CD14-positive monocyte (primary cell): ENCODE data around the gene DIAPH2. TPM values are rescaled to one million over a fixed set of nuclear protein-coding genes. Genes with fewer than 3 reads are reported as not detected.

Source experiments
- DNase-seq, 3 donors: peaks; one replicate each; pipeline ENCODE4 v3.0.0-alpha.2; 2011 to 2022
- H2AFZ ChIP-seq: 2 replicates; pipeline ENCODE4 v1.6.0; 2012; ENCODE audit warnings: mild to moderate bottlenecking, low read depth, low read length, inconsistent platforms; ENCODE audit not compliant: insufficient read depth, poor library complexity, severe bottlenecking
- H3K27ac ChIP-seq, 2 donors: 1 replicate in 1 of 2; 2 replicates in 1 of 2; pipeline ENCODE4 v1.5.1; 2012 to 2013; ENCODE audit warnings: low read length in 2 of 2, control low read depth in 1 of 2, inconsistent platforms in 1 of 2, low read depth in 1 of 2, mild to moderate bottlenecking in 1 of 2
- H3K27me3 ChIP-seq, 2 donors: one replicate each; pipeline versions ENCODE4 v1.6.0 to v1.6.1; 2011 to 2013; ENCODE audit warnings: low read length in 2 of 2; ENCODE audit not compliant: control insufficient read depth in 2 of 2, insufficient read depth in 2 of 2
- H3K36me3 ChIP-seq, 2 donors: replicated peaks in 1 of 2; 1 replicate in 1 of 2; 2 replicates in 1 of 2; pipeline versions ENCODE4 v1.5.1 to v1.6.1; 2012 to 2013; ENCODE audit warnings: low read length in 2 of 2, control low read depth in 1 of 2, inconsistent platforms in 1 of 2, mild to moderate bottlenecking in 1 of 2; ENCODE audit not compliant: insufficient read depth in 2 of 2, control insufficient read depth in 1 of 2
- H3K4me1 ChIP-seq, 2 donors: 1 replicate in 1 of 2; 2 replicates in 1 of 2; pipeline versions ENCODE4 v1.5.1 to v1.6.1; 2012 to 2013; ENCODE audit warnings: low read length in 2 of 2, control low read depth in 1 of 2, inconsistent platforms in 1 of 2, mild to moderate bottlenecking in 1 of 2, moderate library complexity in 1 of 2; ENCODE audit not compliant: insufficient read depth in 2 of 2, control insufficient read depth in 1 of 2
- H3K4me2 ChIP-seq: replicated peaks from 2 replicates; pipeline ENCODE3; 2012; ENCODE audit warnings: low read length, moderate library complexity, mild to moderate bottlenecking; ENCODE audit not compliant: poor library complexity, severe bottlenecking; ENCODE audit errors: extremely low read depth
- H3K4me3 ChIP-seq, 3 experiments: fragments of 200-600 bp in 1 of 3; sonication (generic) in 1 of 3; replicated peaks in 1 of 3; 1 replicate in 2 of 3; 2 replicates in 1 of 3; pipeline ENCODE4 v1.5.1; 2011 to 2013; ENCODE audit warnings: low read length in 3 of 3, mild to moderate bottlenecking in 3 of 3, control low read depth in 2 of 3, low read depth in 2 of 3, inconsistent platforms in 1 of 3, moderate library complexity in 1 of 3
- H3K79me2 ChIP-seq: 2 replicates; pipeline ENCODE4 v1.6.0; 2012; ENCODE audit warnings: mild to moderate bottlenecking, control low read depth, inconsistent platforms, low read length, moderate library complexity; ENCODE audit not compliant: insufficient read depth
- H3K9ac ChIP-seq: 2 replicates; pipeline ENCODE4 v1.6.0; 2017; ENCODE audit warnings: low read length, mild to moderate bottlenecking; ENCODE audit not compliant: insufficient read depth, poor library complexity, severe bottlenecking
- H3K9me3 ChIP-seq, 2 donors: replicated peaks in 1 of 2; 1 replicate in 1 of 2; 2 replicates in 1 of 2; pipeline versions ENCODE4 v1.5.1 to v1.6.1; 2012 to 2013; ENCODE audit warnings: low read length in 2 of 2, control low read depth in 1 of 2; ENCODE audit not compliant: control insufficient read depth in 1 of 2, insufficient read depth in 1 of 2
- H4K20me1 ChIP-seq: 2 replicates; pipeline ENCODE4 v1.6.0; 2012; ENCODE audit warnings: mild to moderate bottlenecking, low read length, control low read depth, moderate library complexity; ENCODE audit not compliant: insufficient read depth
- H3K27ac Mint-ChIP-seq, 7 donors: one replicate each; pipeline ENCODE4 v1.8.0; 2020; ENCODE audit warnings: mild to moderate bottlenecking in 7 of 7, mixed read lengths in 7 of 7, moderate library complexity in 6 of 7, inconsistent platforms in 2 of 7
- H3K27me3 Mint-ChIP-seq, 3 donors: one replicate each; pipeline ENCODE4 v1.8.0; 2021 to 2022; ENCODE audit warnings: low read depth in 3 of 3, mild to moderate bottlenecking in 3 of 3, mixed read lengths in 3 of 3, moderate library complexity in 3 of 3, inconsistent platforms in 1 of 3
- H3K36me3 Mint-ChIP-seq, 2 donors: one replicate each; pipeline ENCODE4 v1.8.0; 2020; ENCODE audit warnings: mixed read lengths in 2 of 2, inconsistent platforms in 1 of 2, mild to moderate bottlenecking in 1 of 2
- H3K4me1 Mint-ChIP-seq: one replicate; pipeline ENCODE4 v1.8.0; 2020; ENCODE audit warnings: mild to moderate bottlenecking, mixed read lengths
- H3K4me3 Mint-ChIP-seq, 2 donors: one replicate each; pipeline ENCODE4 v1.8.0; 2020; ENCODE audit warnings: mild to moderate bottlenecking in 2 of 2, mixed read lengths in 2 of 2, moderate library complexity in 1 of 2
- H3K9me3 Mint-ChIP-seq, 7 donors: one replicate each; pipeline ENCODE4 v1.8.0; 2020 to 2022; ENCODE audit warnings: mixed read lengths in 7 of 7, mild to moderate bottlenecking in 6 of 7, moderate library complexity in 6 of 7, inconsistent platforms in 2 of 7
- CTCF ChIP-seq: fragments of 200-600 bp; IDR thresholded peaks from one replicate; pipeline ENCODE4 v1.8.0; 2022; ENCODE audit warnings: antibody characterized with exemption, mild to moderate bottlenecking
- WGBS: methylation state at CpG from one replicate; pipeline ENCODE4 v1.1.5; 2013; ENCODE audit warnings: missing lambda C conversion rate; ENCODE audit not compliant: insufficient coverage; 5-methylcytosine and 5-hydroxymethylcytosine counted together
- intact Hi-C, 2 donors: fragments of 100-400 bp; cut with micrococcal nuclease; formaldehyde crosslinking; loops; one replicate each; pipeline versions ENCODE4 v1.15.0 to v1.15.1; 2023
- polyA plus RNA-seq, 3 donors: library from polyadenylated mRNA; depleted of rRNA in 1 of 3; unstranded in 2 of 3; stranded (reverse) in 1 of 3; fragments of 300-500 nt in 2 of 3; fragments of >200 nt in 1 of 3; fragmentation: Illumina TruSeq in 2 of 3; gene quantifications; 1 replicate in 2 of 3; 2 replicates in 1 of 3; pipeline ENCODE4 v1.2.3, GENCODE V29; 2012 to 2021

Gene DIAPH2
- polyA plus RNA-seq, 3 donors = 9.5 to 20.5 (median 11.4) TPM

GRCh38 chrX:96761566-96761965, 76.9 kb downstream of the DIAPH2 start:
- Histone ChIP-seq H2AFZ (no peak overlapping the region), H3K4me2 (no peak overlapping the region), H3K9ac (no peak overlapping the region), H3K9me3 (no peaks in the 10 kb centered on the region), H4K20me1 (no peaks in the 10 kb centered on the region), H3K4me3 (no peak overlapping the region), H3K27ac (no peak overlapping the region), H3K36me3 (peaks cover 6 to 13% of the 10 kb centered on the region in 2 donors), H3K4me1 (no peaks in the 10 kb centered on the region), H3K79me2 (no peaks in the 10 kb centered on the region), H3K27me3 (no peaks in the 10 kb centered on the region)
- 100% methylated on average over 1 of the region's 4 CpGs for WGBS
- Mint-ChIP-seq H3K4me3 (no peak overlapping the region), H3K27me3 (peaks cover 0 to 3% (median 0%) of the 10 kb centered on the region in 3 donors), H3K4me1 (no peaks in the 10 kb centered on the region), H3K36me3 (peaks cover 7% of the 10 kb centered on the region in 2 donors), H3K27ac (no peak overlapping the region), H3K9me3 (no peaks in the 10 kb centered on the region)
- intact Hi-C loops = no loop called here
- TF ChIP-seq CTCF = no peak
- no peak for DNase-seq

- Histone ChIP-seq H3K79me2 (no peaks in the 10 kb centered on the region), H3K4me1 (no peaks in the 10 kb centered on the region), H3K9me3 (no peaks in the 10 kb centered on the region), H3K36me3 (peaks cover 0 to 13% of the 10 kb centered on the region in 2 donors), H3K27ac (no peak overlapping the region), H3K4me3 (no peak overlapping the region), H3K4me2 (no peak overlapping the region), H3K9ac (no peak overlapping the region), H4K20me1 (no peaks in the 10 kb centered on the region), H3K27me3 (no peaks in the 10 kb centered on the region), H2AFZ (no peak overlapping the region)
- Mint-ChIP-seq H3K27me3 (peaks cover 0 to 3% (median 0%) of the 10 kb centered on the region in 3 donors), H3K9me3 (no peaks in the 10 kb centered on the region), H3K36me3 (peaks cover 7 to 9% of the 10 kb centered on the region in 2 donors), H3K4me3 (no peak overlapping the region), H3K4me1 (no peaks in the 10 kb centered on the region), H3K27ac (no peak overlapping the region)
- no CpG with 5 or more reads among the region's 4 CpGs for WGBS
- intact Hi-C loops = no loop called here
- no peak for DNase-seq
- no peak for TF ChIP-seq CTCF
These were observed 79.0 kb downstream of the DIAPH2 start for GRCh38 chrX:96763608-96764007.
